SH-SY5Y (cell line): ENCODE measurements around the gene MUC15.

Experiments used
- GATA2 ChIP-seq: IDR thresholded peaks from 2 replicates; pipeline ENCODE4 v1.6.1; 2011; ENCODE audit warnings: mild to moderate bottlenecking, low read depth, low read length
- GATA3 ChIP-seq: IDR thresholded peaks from 2 replicates; pipeline ENCODE4 v1.6.1; 2011; ENCODE audit warnings: low read depth, mild to moderate bottlenecking, low read length, moderate library complexity

The MUC15 gene

DNA sequence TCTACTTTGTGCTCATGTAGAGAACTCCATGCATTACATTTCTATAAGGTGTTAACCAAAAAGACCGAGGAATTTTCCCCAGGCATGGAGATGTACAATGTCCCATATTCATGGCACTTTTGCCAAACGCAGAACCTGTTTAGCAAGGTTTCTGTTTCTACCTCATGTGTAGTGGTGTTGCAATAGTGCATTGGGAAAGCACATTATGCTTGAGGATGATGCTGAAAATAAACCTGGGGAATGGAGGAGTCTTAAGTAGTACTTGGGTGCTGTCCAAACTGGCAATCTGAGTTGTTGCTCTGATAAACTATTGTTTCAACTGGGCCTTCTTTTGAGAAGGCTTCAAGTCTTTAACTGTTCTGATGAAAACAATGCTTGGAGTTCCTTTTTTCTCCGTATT lies 11.5 kb upstream of the MUC15 start:
- TF ChIP-seq GATA2 (no peak), GATA3 (no peak)

DNA sequence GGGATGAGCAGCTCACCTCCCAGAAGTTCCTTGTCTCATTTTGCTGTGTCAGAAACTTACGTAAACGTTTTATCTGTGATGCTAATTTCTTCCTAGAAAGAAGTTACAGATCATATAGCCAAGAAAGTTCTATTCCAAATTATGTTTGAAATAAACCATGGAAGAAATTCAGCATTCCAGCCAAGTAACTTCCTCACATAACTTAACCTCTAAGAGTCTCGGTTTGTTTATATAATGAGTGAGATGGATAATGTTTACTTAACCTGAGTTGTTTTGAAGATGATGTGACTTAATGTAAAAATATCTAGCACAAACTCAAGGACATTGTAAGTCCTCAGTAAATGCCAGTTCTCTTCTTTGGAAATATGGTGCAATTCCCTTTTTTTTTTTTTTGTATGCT lies 8.9 kb upstream of the MUC15 start:
- no peak for TF ChIP-seq GATA3
- TF ChIP-seq GATA2, result no peak

DNA sequence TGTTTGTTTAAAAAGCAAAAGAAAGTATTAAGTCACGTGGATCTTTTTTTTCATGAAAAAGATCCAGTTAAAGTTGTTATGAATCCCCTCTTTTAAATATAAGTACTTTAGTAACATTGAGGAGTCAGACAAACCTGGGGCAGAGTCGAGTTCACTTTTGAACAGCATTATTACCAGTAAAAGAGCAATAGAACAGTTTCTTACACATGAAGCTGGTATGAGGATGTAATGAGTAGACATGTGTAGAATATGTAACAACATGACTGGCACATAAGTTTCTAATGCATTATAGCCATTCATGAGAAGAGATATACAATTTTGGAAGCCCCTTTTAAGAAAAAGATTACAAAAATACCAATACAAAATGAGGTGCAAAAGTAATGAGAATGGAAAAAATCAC lies 7.6 kb upstream of the MUC15 start:
- TF ChIP-seq GATA3 (no peak), GATA2 (no peak)

DNA sequence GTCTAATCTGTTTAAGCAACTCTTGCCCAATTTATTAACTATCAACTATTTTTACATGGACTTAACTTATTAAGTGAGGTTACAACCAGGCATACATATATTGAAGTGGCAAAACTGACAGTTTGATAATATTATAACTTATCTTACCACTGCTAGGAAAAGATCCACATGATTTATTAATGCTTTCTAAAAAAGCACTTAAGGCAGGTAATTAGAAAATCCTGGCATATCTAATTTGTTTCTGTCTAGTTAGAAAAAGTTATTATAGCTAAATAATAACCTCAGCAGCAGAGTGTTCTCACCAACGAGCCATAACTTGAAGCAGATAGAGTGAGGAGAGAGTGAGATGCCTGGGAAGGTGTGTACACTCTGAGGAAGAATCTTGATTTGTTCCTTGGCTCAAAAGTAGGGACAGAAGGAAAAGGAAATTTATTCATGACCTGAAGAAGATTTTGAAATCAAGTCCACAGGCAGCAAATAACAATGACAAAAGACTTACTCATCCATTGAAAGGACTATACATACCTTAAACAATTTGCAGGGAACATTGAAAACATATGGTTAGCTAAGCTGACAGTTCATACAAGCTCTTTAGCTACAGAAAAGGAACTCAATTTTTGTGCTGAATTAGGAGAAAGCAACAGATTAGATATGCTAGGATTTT lies 7.1 kb upstream of the MUC15 start:
- TF ChIP-seq GATA3 (no peak), GATA2 (no peak)

DNA sequence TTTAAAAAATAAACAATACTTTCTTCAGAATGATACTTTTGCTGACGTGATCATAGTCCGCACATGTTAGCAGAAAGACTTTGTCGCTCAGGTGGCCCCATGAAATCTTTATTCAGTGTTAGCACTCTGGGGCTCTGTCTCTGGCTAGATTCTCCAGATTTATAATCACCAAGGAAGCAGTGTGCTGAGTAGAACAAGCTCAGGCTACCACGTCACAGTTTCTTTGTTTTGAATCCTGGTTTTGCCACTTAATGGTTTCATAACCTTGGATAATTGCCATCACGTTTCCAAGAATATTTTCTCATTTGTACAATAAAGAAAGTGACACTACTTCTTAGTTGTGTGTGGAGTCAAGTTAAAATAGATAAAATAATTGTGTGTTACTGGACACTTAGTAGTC lies 3.9 kb upstream of the MUC15 start:
- TF ChIP-seq GATA3, result no peak
- TF ChIP-seq GATA2, result no peak

DNA sequence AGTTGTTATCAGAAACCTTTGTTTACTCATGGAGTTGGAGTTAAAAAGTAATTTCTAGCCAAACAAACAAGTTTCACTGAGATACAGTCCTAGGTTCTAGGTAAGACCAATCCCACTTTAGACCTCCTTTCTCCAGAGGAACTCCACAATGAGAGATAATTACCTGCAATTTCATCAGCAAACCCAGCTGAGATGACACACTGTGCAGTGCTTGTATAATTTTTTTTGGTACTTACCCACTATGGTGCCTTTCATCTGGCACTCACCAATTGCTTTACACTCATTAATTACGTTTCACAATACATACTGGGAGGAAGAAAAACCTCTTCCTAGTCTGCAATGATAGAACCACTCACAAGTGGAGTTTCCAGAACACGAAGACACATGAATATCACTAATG lies 1.8 kb upstream of the MUC15 start:
- TF ChIP-seq GATA3 (no peak), GATA2 (no peak)

DNA sequence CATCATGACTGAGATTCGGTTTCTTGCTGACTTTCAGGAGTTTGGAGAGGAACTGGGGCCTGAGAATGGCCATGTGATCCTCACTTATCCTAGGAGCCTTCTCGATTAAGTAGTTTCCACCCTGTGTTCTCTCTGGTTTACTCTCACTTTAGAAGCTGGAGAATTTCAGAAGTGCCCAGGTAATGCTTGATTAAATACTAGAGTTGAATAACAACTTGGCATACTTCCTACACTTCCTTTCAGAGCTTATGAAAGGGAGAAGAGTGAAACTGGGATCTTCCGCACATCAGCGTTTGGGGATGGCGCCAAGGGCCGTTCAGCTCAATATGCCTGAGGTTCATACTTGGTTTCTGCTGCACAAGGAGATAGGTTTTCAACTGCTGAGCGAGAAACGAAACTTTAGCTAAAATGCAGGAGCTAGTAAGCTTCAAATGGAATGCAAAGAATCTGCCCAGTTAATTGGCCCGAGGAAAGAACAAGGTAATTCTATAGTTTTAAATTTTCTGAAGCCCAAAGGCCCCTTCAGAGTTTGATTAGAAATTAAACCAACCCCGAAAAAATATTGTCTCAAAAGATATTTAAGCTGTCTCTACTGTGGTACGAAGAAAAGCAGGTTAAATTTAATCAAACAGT lies 823 bp upstream of the MUC15 start:
- TF ChIP-seq GATA2, result no peak
- no peak for TF ChIP-seq GATA3

DNA sequence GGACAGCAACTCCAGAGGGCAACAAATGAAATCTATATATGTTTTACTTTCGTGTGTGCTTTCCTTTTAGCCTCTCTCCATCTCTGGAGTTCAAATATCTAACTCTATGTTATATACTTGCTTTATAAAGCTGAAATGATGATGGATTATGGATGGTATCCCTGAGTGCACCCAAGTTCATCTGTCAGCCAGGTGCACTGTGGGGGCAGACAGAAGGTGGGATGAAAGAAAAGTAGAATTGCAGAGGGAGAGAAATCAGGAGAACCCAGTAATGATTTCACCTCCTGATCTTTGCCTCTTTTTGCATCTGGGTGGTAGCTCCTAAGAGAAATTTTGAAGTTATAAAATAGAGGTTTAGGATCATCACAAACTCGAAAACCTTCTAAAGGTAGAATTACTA lies 2.4 kb downstream of the MUC15 start:
- TF ChIP-seq GATA3 (no peak), GATA2 (no peak)

DNA sequence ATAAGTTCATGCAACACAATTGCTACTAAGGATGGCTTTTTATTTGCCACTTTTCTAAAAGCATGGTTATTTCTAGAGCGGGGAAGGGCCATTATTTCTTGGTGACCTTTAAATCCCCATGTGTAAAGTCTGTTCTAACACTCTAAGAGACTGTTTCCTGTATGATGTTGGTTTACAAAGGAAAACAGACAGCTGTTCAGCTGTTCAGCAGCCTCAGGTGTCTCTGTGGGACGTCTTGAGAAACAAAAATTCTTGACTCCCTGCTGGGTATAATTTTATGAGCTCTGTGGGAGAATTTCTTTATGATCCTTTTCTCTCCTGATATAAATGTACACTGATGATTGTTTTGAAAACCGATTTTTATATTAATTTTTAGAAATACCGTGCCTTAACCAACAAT lies 13.9 kb downstream of the MUC15 start:
- no peak for TF ChIP-seq GATA2
- TF ChIP-seq GATA3, result no peak

DNA sequence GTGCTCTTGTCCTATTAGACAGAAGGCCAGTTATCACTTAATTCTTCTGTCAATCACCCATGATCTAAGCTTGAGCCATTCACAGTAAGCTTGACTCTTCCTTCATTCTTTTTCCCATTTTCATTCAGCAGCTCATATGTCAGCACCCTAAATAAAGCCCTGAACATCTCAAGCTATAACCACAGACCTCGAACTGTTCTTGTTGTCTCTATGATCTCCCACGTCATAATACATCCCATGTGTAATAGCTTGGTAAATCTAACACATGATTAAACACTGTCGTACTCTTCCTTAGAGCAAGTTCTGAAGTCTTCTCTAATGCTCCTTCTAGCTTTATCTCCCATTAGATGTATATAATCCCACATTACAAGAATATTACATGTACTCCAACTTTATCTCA lies 14.4 kb downstream of the MUC15 start:
- no peak for TF ChIP-seq GATA3
- TF ChIP-seq GATA2, result no peak

DNA sequence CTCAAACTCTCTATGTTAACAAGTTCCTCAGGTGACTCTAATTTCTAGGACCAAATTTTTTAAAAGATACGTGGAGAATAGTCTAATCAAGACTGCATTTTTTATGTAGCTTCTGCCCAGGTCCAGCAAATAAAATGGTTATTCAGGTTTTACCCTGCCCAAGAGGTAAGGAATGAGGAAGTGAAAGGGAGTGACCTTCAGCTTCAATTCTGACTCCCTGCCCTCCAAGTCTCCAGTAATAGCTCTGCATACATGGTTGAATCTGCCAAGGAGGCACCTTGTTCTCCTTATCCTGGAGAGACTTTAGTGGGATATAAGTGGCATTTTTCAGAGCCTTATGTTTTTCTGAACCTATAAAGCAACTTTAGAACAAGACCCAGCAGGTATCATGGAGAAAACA lies 15.5 kb downstream of the MUC15 start:
- TF ChIP-seq GATA2 (no peak), GATA3 (no peak)

DNA sequence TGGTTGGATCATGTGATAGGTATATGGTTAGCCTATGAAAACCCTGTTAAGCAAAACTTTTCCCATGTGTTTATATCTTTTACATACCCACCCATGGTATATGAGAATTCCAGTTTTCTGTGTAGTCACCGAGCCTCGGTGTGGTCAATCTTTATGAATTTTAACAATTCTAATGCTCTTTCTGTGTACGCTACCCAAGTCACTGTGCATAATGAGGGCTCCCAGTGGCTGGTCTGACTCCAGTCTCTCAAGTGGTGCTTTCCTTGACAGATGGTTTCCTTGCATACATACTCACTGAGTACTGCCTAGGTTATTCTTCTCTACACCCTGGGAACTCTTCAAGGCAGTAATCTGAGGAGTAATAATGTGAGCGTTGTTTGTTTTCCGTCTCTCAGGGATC lies 17.6 kb downstream of the MUC15 start:
- no peak for TF ChIP-seq GATA2
- TF ChIP-seq GATA3, result no peak

DNA sequence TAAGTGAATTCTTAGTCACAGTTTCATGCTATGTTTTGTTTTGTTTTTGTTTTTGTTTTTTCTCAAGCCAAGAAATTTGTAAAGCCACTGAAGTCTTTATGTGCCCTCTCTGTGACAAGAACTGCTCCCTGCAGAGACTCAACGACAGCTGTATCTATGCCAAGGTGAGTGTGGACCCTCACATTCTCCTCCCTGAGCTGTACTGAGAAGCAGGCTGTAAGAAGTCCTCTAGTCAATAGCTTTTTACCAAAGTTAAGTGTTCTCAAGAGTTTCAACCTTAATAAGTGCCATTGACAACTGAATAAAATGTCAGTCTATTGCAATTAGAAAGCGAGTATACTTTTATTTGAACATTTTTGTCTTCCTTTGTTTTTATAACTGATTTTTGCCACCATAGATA lies 18.9 kb downstream of the MUC15 start:
- TF ChIP-seq GATA2 (no peak), GATA3 (no peak)

DNA sequence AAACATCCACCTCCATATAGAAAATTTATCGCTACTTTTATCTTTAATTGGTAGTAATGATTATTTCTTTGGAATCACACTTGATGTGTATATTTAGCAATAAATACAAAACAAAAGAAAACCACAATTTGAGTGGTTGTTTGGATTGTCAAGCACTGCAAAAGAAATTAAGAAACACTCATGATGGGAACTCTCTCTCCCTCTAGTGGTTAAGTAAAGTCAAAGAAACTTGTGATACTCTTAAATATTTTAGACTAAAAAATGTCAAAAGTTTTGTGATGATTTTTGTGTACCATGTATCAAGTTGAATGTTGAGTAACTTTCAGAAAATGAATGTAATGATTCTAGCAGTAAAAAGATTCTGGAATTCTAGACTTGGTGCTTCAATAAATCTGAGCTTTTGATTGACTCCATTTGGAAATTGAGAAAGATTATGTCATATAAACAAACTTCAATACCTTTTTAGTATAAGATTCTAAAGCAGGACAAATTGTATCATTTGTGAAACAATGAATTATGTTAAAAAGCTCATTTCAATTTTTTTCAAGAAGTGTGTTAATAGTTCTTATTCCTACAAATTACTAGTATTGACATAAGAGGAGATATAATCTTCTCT lies 20.8 kb downstream of the MUC15 start:
- TF ChIP-seq GATA2, result no peak
- no peak for TF ChIP-seq GATA3

DNA sequence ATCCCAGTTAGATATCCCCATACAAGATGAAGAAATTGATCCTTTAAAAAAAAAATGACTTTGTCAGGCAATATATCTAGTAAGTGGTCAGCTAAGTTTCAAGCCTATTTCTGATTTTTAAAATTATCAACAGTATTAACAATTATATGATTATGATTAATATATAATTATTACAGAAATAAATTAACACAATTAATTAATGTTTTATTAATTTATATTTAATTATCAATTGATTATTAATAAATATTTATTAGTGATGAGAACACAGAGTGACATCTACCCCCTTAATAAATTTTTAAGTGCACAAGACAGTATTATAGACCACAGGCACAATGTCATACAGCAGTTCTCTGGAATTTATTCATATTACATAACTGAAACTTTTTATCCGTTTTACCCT lies 22.0 kb downstream of the MUC15 start:
- TF ChIP-seq GATA2 (no peak), GATA3 (no peak)
